HG03469 (cell line): ENCODE results near the gene KHDC4.

Source experiments
- ATAC-seq: cut with Tn5 transposase; IDR thresholded peaks from one replicate; pipeline ENCODE4 v1.9.1; 2021; ENCODE audit warnings: mild to moderate bottlenecking, moderate library complexity, moderate number of reproducible peaks; ENCODE audit not compliant: unreplicated experiment

Gene KHDC4

DNA sequence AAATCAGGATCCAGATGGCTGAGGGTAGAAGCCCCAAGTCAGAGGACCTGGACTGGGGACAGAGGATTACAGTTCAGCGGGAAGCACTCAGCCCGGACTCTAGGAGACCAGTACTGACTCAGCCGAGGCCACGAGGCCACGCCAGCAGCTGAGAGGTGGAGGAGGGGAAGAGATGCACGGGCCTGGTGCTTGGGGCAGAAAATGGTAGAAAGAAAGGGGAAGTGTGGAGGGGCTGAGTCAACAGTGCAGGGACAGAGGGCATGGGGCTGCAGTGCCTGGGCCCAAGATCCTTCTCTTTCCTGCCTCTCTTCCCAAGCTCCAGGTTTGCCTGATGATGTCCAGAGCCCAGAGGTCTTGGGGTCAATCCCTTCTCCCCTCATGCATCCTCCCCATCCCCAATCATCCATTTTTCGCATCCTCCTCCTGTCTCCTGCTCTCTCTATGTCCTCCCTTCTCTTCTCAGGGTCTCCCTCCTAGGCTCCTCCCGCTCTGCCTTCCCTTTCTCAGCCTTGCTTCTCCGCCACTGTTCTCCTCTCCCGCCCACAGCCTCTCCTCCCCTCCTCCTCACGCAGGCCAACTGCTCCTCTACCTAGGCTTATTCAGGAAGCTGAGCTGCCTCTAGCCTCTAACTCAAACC is 36.4 kb upstream of the KHDC4 start:
- ATAC-seq, result no peak

DNA sequence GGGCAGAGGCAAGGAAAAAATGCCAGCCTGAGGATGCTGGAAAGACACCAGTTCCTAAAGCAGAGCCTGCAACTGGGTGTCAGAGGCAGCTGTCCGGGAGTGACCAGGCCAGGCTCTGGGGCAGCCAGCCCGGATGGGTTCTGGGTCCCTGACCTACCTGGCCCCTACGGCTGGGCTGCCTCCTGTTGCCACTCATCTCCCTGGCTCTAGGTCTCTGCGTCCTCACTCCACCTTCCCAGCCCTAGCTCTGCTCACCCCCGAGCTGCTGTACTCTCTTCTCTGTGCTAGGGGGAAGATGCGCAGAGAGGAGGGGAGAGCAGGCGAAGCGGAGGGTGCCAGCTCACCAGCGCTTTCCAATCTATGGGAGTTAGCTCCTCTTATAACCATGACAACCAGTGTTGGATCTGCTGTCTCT is 35.2 kb upstream of the KHDC4 start:
- no peak for ATAC-seq

DNA sequence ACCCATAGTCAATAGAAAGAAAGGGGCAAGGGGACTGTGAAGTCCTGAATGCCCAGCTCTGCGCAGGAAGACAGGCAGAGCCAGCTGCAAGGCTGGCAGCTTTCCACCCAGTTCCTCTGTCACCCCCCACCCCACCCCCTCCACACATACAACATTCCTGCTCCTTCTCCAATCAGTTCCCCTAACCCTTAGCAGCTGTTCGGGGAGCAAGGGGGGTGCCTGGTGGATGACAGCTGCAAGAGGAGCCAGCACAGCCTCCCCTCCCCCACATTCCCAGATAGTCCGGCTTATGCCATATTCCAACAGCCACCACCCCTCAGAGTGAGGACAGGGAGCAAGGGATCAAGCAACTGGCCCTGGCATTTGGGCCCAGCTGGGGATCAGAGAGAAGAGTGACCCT is 34.5 kb upstream of the KHDC4 start:
- no peak for ATAC-seq

- ATAC-seq, result no peak
Measured at GRCh38 chr1:155968051-155968400, 33.8 kb upstream of the KHDC4 start.

GRCh38 chr1:155967341-155968050 is 33.3 kb upstream of the KHDC4 start:
- ATAC-seq, result no peak

DNA sequence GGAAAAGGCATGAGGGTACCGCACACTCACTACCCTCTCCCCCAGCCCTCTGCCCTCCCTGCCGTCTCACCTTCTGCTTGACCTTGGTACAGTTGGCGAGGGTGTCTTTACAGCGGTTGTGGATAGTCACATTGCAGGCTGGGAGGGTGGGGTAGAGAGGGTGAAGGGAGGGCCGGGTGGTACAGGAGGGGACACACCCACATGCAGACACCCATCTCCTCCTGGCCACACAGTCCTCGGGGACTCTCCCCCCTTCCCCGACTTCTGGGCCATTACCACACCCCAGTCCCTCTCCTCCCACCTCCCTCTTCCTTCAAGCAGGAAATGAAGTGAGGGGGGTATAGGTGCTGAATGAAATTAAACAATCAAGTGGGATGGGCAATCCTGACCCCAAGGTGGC is 32.5 kb upstream of the KHDC4 start:
- no peak for ATAC-seq

DNA sequence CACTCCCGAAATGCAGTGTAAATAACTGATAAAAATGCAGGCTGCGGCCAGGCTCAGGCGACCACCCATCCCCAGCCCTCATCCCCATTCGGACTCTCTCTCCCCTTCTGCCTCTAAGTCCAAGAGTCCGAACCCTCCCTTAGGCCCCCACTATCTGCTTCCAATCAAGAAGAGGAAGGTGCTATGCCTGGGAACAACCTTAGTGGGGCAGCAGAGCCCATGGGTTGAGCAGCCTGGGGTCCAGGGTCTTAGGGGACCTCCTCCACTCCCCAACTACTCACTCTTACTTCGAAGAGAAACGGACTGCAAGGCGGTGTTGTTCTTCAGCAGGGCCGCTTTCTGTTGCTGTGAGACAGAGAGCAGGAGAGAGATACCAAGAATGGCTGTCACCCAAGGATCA is 31.9 kb upstream of the KHDC4 start:
- ATAC-seq, result no peak

GRCh38 chr1:155964193-155964592 is 30.0 kb upstream of the KHDC4 start:
- ATAC-seq, result no peak

DNA sequence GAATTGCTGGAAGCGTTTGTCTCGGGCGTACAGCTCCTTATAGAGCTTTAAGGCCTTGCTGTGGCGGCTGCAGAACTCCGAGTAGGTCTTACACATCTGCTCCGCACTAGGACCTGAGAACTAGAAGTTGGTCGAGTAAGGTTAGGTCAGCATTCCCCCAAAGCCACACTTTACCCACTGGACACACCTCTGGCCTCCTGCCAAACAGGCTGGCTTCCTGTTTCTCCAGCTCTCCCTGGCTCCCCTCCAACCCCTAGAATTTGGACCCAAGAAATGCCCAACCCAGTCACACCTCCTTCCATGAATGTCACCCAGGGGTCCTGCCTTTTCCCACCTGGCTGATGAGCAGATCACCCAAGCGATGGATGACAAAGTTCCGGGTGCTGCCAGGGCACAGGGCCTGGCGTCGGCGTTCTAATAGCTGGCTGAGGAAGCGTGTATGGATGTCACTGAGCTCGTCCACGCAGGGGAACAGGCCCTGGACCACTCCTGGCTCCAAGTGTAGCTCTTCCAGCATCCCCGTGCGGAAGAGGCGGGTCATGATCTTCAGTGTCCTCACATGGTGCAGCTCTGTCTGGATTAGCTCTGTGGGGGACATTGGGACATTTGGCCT is 28.5 kb upstream of the KHDC4 start:
- no peak for ATAC-seq

- ATAC-seq, result no peak
Measured at GRCh38 chr1:155961937-155962336, 27.7 kb upstream of the KHDC4 start.

DNA sequence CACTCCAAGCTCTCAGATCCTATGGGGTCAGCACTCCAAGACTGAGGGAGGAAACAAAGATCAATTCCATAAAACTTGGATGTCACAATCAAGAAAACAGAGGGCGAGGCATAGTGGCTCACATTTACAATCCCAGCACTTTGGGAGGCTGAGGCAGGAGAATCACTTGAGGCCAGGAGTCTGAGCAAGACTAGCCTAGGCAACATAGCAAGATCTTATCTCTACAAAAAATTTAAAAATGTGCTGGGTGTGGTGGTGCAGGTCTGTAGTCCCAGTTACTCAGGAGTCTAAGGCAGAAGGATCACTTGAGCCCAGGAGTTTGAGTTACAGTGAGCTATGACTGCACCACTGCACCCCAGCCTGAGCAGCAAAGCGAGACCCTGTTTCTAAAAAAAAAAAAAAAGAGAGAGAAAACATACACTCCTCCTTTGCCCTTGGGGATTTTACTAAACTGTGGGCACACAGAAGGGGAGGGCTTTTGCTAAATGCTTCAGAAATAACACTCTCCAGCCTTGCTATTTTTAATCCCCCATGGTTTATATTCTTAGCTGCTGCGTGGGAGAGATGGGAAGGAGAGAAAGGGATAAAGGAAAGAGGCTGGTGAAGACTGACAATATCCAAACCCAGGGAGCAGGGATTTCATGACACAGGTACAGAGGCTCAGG is 26.0 kb upstream of the KHDC4 start:
- ATAC-seq, result no peak

GRCh38 chr1:155957411-155957915 is 23.2 kb upstream of the KHDC4 start:
- ATAC-seq, result no peak

- ATAC-seq, result no peak
Measured at GRCh38 chr1:155954645-155955044, 20.4 kb upstream of the KHDC4 start.

- ATAC-seq, result no peak
Measured at GRCh38 chr1:155952505-155952890, 18.3 kb upstream of the KHDC4 start.

GRCh38 chr1:155951753-155952504 is 17.7 kb upstream of the KHDC4 start:
- no peak for ATAC-seq

- no peak for ATAC-seq
Measured at GRCh38 chr1:155950829-155951228, 16.6 kb upstream of the KHDC4 start.

- no peak for ATAC-seq
Measured at GRCh38 chr1:155947741-155948140, 13.5 kb upstream of the KHDC4 start.

GRCh38 chr1:155947292-155947691 is 13.1 kb upstream of the KHDC4 start:
- no peak for ATAC-seq

DNA sequence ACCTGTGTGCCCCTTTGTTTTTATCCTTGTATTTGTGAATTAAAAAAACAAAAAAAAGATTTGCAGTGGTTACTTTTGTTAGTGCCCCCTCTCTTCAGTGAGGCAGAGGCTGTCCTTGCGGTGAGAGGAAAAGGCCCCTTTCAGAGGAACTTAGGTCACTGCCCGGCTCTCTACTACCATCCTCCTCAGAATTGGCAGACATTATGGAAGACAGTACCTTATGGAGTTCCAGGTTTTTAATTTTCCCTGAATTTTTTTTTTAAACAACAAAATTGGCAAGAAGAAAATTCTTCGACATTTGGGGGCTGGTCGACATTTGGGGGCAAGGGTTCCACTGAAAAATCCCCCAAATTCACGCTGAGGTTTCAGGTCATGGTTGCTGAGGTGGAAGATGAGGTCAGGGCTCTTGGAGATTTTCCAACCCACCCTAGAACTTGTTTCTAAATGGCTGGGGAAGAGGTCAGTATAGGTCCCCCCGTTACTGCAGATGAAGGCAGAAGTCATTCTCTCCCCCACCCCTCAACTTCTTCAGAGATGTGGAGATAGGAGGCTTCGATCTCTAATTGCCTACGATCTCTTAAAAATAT is 12.5 kb upstream of the KHDC4 start:
- no peak for ATAC-seq

GRCh38 chr1:155944444-155944799 is 10.2 kb upstream of the KHDC4 start:
- ATAC-seq, result no peak
